ENCODE measurements around the gene BEGAIN.

The BEGAIN gene

GRCh38 chr14:100567009-100567876 lies 20.0 kb downstream of the BEGAIN start:
- peak; percentile 5 for DNase-seq

GRCh38 chr14:100566586-100566985 lies 20.6 kb downstream of the BEGAIN start:
- no peak for DNase-seq

- no peak for DNase-seq
Observed at GRCh38 chr14:100566119-100566518, 21.1 kb downstream of the BEGAIN start.

GRCh38 chr14:100565650-100566049 lies 21.6 kb downstream of the BEGAIN start:
- DNase-seq, result no peak

- no peak for DNase-seq
Observed at GRCh38 chr14:100564512-100564911, 22.7 kb downstream of the BEGAIN start.

GRCh38 chr14:100562751-100563150 lies 24.5 kb downstream of the BEGAIN start:
- no peak for DNase-seq

GRCh38 chr14:100561005-100561404 lies 26.2 kb downstream of the BEGAIN start:
- DNase-seq, result no peak

- no peak for DNase-seq
Observed at GRCh38 chr14:100560471-100560870, 26.7 kb downstream of the BEGAIN start.

- no peak for DNase-seq
Observed at GRCh38 chr14:100559455-100559854, 27.8 kb downstream of the BEGAIN start.

GRCh38 chr14:100558966-100559365 lies 28.3 kb downstream of the BEGAIN start:
- DNase-seq, result no peak

- DNase-seq, result no peak
Observed at GRCh38 chr14:100558226-100558625, 29.0 kb downstream of the BEGAIN start.

GRCh38 chr14:100557658-100558057 lies 29.6 kb downstream of the BEGAIN start:
- no peak for DNase-seq

- DNase-seq, result no peak
Observed at GRCh38 chr14:100556936-100557505, 30.2 kb downstream of the BEGAIN start.

- DNase-seq, result no peak
Observed at GRCh38 chr14:100556140-100556475, 31.1 kb downstream of the BEGAIN start.

- DNase-seq, result no peak
Observed at GRCh38 chr14:100555436-100556139, 31.6 kb downstream of the BEGAIN start.

- no peak for DNase-seq
Observed at GRCh38 chr14:100554696-100555320, 32.4 kb downstream of the BEGAIN start.

GRCh38 chr14:100554082-100554677 lies 33.0 kb downstream of the BEGAIN start:
- DNase-seq, result peak; percentile 21

- DNase-seq, result no peak
Observed at GRCh38 chr14:100553471-100553870, 33.7 kb downstream of the BEGAIN start.

GRCh38 chr14:100552524-100553125 lies 34.6 kb downstream of the BEGAIN start:
- DNase-seq, result no peak

- no peak for DNase-seq
Observed at GRCh38 chr14:100551056-100551455, 36.2 kb downstream of the BEGAIN start.

GRCh38 chr14:100549834-100550625 lies 37.2 kb downstream of the BEGAIN start:
- no peak for DNase-seq

- no peak for DNase-seq
Observed at GRCh38 chr14:100548939-100549338, 38.3 kb downstream of the BEGAIN start.

Measured in CD4-positive, alpha-beta T cell treated with Interleukin-17A for 1 hour (primary cell).